ENCODE data around the gene USH2A.

DNA sequence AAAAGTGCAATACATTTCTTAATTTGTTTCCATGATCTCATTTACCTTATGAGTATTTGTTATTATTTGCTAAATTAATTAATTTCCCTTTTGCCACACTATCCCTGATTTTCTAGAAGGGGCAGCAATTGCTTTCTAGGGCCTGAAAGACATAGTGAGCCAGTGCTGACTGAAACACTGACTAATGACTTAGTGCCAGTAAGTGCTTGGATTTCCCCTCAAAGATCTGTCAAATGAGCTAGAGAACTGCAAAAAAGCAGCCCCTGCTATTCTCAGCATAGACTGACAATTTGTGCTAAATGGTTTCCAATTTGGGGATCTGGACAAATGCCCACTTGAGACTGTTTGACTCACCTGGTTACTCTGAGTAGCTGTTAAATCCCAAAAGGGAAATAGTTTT, 35.6 kb upstream of the USH2A start:
- TF ChIP-seq, protein P1, sequence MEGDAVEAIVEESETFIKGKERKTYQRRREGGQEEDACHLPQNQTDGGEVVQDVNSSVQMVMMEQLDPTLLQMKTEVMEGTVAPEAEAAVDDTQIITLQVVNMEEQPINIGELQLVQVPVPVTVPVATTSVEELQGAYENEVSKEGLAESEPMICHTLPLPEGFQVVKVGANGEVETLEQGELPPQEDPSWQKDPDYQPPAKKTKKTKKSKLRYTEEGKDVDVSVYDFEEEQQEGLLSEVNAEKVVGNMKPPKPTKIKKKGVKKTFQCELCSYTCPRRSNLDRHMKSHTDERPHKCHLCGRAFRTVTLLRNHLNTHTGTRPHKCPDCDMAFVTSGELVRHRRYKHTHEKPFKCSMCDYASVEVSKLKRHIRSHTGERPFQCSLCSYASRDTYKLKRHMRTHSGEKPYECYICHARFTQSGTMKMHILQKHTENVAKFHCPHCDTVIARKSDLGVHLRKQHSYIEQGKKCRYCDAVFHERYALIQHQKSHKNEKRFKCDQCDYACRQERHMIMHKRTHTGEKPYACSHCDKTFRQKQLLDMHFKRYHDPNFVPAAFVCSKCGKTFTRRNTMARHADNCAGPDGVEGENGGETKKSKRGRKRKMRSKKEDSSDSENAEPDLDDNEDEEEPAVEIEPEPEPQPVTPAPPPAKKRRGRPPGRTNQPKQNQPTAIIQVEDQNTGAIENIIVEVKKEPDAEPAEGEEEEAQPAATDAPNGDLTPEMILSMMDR (IDR thresholded peaks at IDR 0.05): no peak
- no peak for TF ChIP-seq EP300 (IDR thresholded peaks at IDR 0.05)

Data from tibial nerve (tissue), 4 donors.